ENCODE measurements around the gene TRIM8. TPM values are rescaled to one million over a fixed set of nuclear protein-coding genes. Genes with fewer than 3 reads are reported as not detected.

TRIM8 gene
- total and polyA plus RNA-seq, 2 donors (not counting 1 experiment from before 2014, with no cell fraction given): 44.9 to 74.4 TPM

GRCh38 chr10:102603946-102604345 lies 40.3 kb upstream of the TRIM8 start:
- POLR2A ChIA-PET: no interaction called here
- CTCF ChIA-PET: interaction anchor here (0.9 kb wide), 1 partner anchor 19 kb away, joined by 3 read pairs; no protein-coding TSS in a partner anchor
- no peak for DNase-seq
- no peak overlapping the region for H3K27ac Mint-ChIP-seq
- Histone ChIP-seq H3K4me3 (ENCODE audit: control extremely low read depth in 1 of 5, extremely low read depth in 1 of 5, insufficient read depth in 1 of 5, low read depth in 2 of 5, low read length in 4 of 5) (no peak overlapping the region), H2AFZ (ENCODE audit: insufficient read depth, low read depth, low read length, poor library complexity, severe bottlenecking) (no peak overlapping the region), H3K9me3 (ENCODE audit: control extremely low read depth in 1 of 3, control insufficient read depth in 2 of 3, insufficient read depth in 1 of 3, low read length in 2 of 3) (no peaks in the 10 kb centered on the region), H3K9ac (ENCODE audit: low read length) (no peak overlapping the region), H3K4me1 (ENCODE audit: control insufficient read depth in 2 of 2, insufficient read depth in 2 of 2, low read length in 2 of 2) (no peaks in the 10 kb centered on the region), H3K79me2 (ENCODE audit: control insufficient read depth, insufficient read depth, low read length) (no peaks in the 10 kb centered on the region), H3K27ac (ENCODE audit: low read length in 2 of 2) (no peak overlapping the region), H3K27me3 (replicated peaks in 1 of 4; ENCODE audit: control extremely low read depth in 1 of 4, control insufficient read depth in 3 of 4, insufficient read depth in 4 of 4, low read length in 3 of 4) (no peaks in the 10 kb centered on the region), H3K4me2 (replicated peaks; ENCODE audit: low read depth, low read length, poor library complexity, severe bottlenecking) (no peak overlapping the region), H3K36me3 (replicated peaks in 1 of 2; ENCODE audit: control extremely low read depth in 1 of 2, control insufficient read depth in 1 of 2, extremely low read depth in 1 of 2, insufficient read depth in 2 of 2, low read length in 1 of 2) (peaks cover 5 to 45% of the 10 kb centered on the region in 2 experiments), H4K20me1 (ENCODE audit: control insufficient read depth, insufficient read depth, low read length, poor library complexity, severe bottlenecking) (no peaks in the 10 kb centered on the region)
- no peaks in the 10 kb centered on the region for H3K4me1 Mint-ChIP-seq
- no peak for ATAC-seq (ENCODE audit: low read depth)
- H3K27me3 Mint-ChIP-seq: no peaks in the 10 kb centered on the region
- intact Hi-C loops (cut with micrococcal nuclease): no loop called here
- no peak overlapping the region for H3K4me3 Mint-ChIP-seq
- TF ChIP-seq CTCF (IDR thresholded peaks at IDR 0.05): no peak
- no peak for TF ChIP-seq EZH2 (IDR thresholded peaks at IDR 0.05; ENCODE audit: borderline replicate concordance, insufficient read depth, low read depth, low read length, poor library complexity, severe bottlenecking)
- WGBS (ENCODE audit: insufficient coverage): 75% methylated on average over 7 of the region's 7 CpGs
- no peaks in the 10 kb centered on the region for H3K9me3 Mint-ChIP-seq (ENCODE audit: insufficient read depth)

GRCh38 chr10:102604439-102604841 lies 39.8 kb upstream of the TRIM8 start:
- 75% methylated on average over 2 of the region's 6 CpGs for WGBS (ENCODE audit: insufficient coverage)
- no peaks in the 10 kb centered on the region for H3K9me3 Mint-ChIP-seq (ENCODE audit: insufficient read depth)
- intact Hi-C loops (cut with micrococcal nuclease): no loop called here
- Histone ChIP-seq H3K4me3 (ENCODE audit: control extremely low read depth in 1 of 5, extremely low read depth in 1 of 5, insufficient read depth in 1 of 5, low read depth in 2 of 5, low read length in 4 of 5) (no peak overlapping the region), H3K9ac (ENCODE audit: low read length) (no peak overlapping the region), H3K9me3 (ENCODE audit: control extremely low read depth in 1 of 3, control insufficient read depth in 2 of 3, insufficient read depth in 1 of 3, low read length in 2 of 3) (no peaks in the 10 kb centered on the region), H3K4me2 (replicated peaks; ENCODE audit: low read depth, low read length, poor library complexity, severe bottlenecking) (no peak overlapping the region), H3K4me1 (ENCODE audit: control insufficient read depth in 2 of 2, insufficient read depth in 2 of 2, low read length in 2 of 2) (no peaks in the 10 kb centered on the region), H2AFZ (ENCODE audit: insufficient read depth, low read depth, low read length, poor library complexity, severe bottlenecking) (no peak overlapping the region), H3K27ac (ENCODE audit: low read length in 2 of 2) (no peak overlapping the region), H3K79me2 (ENCODE audit: control insufficient read depth, insufficient read depth, low read length) (no peaks in the 10 kb centered on the region), H3K27me3 (replicated peaks in 1 of 4; ENCODE audit: control extremely low read depth in 1 of 4, control insufficient read depth in 3 of 4, insufficient read depth in 4 of 4, low read length in 3 of 4) (no peaks in the 10 kb centered on the region), H3K36me3 (replicated peaks in 1 of 2; ENCODE audit: control extremely low read depth in 1 of 2, control insufficient read depth in 1 of 2, extremely low read depth in 1 of 2, insufficient read depth in 2 of 2, low read length in 1 of 2) (peaks cover 5 to 40% of the 10 kb centered on the region in 2 experiments), H4K20me1 (ENCODE audit: control insufficient read depth, insufficient read depth, low read length, poor library complexity, severe bottlenecking) (no peaks in the 10 kb centered on the region)
- H3K27ac Mint-ChIP-seq: no peak overlapping the region
- no peak for TF ChIP-seq EZH2 (IDR thresholded peaks at IDR 0.05; ENCODE audit: borderline replicate concordance, insufficient read depth, low read depth, low read length, poor library complexity, severe bottlenecking)
- TF ChIP-seq CTCF (IDR thresholded peaks at IDR 0.05): no peak
- ATAC-seq (ENCODE audit: low read depth): no peak
- no peak for DNase-seq
- ChIA-PET POLR2A (no interaction called here), CTCF (interaction anchor here (0.7 to 0.9 kb wide), 2 partner anchors 18 to 912 kb away, joined by 3 read pairs; no protein-coding TSS in a partner anchor)
- no peaks in the 10 kb centered on the region for H3K27me3 Mint-ChIP-seq
- no peak overlapping the region for H3K4me3 Mint-ChIP-seq
- no peaks in the 10 kb centered on the region for H3K4me1 Mint-ChIP-seq
